Small intestine (tissue), 7 donors: ENCODE measurements around the gene PDE10A. TPM values are rescaled to one million over a fixed set of nuclear protein-coding genes. Genes with fewer than 3 reads are reported as not detected.

ENCODE experiments used
- DNase-seq, 2 donors: peaks; one replicate each; pipeline versions ENCODE4 v3.0.0 to v3.0.0-alpha.2; 2013
- FAIRE-seq: peaks from 2 replicates; lab custom pipeline; 2012; peaks lifted over from hg19 to GRCh38; lab: Jason Lieb, UNC
- H3K27ac ChIP-seq, 3 donors: one replicate each; pipeline ENCODE4 v1.5.1; 2013; ENCODE audit warnings: low read length in 2 of 3, mild to moderate bottlenecking in 2 of 3, control low read depth in 1 of 3, inconsistent platforms in 1 of 3, low read depth in 1 of 3, moderate library complexity in 1 of 3
- H3K27me3 ChIP-seq, 3 donors: one replicate each; pipeline ENCODE4 v1.6.1; 2013; ENCODE audit warnings: low read length in 3 of 3, inconsistent platforms in 1 of 3; ENCODE audit not compliant: control insufficient read depth in 3 of 3, insufficient read depth in 3 of 3
- H3K36me3 ChIP-seq, 3 donors: one replicate each; pipeline ENCODE4 v1.6.1; 2013; ENCODE audit warnings: low read length in 3 of 3, inconsistent platforms in 1 of 3, low read depth in 1 of 3, mild to moderate bottlenecking in 1 of 3, moderate library complexity in 1 of 3; ENCODE audit not compliant: control insufficient read depth in 3 of 3, insufficient read depth in 2 of 3
- H3K4me1 ChIP-seq, 3 donors: one replicate each; pipeline ENCODE4 v1.6.1; 2013; ENCODE audit warnings: low read length in 2 of 3, inconsistent platforms in 1 of 3, low read depth in 1 of 3, mild to moderate bottlenecking in 1 of 3, moderate library complexity in 1 of 3; ENCODE audit not compliant: control insufficient read depth in 3 of 3, insufficient read depth in 2 of 3
- H3K4me3 ChIP-seq, 3 donors: one replicate each; pipeline ENCODE4 v1.5.1; 2013; ENCODE audit warnings: low read length in 3 of 3, control low read depth in 1 of 3, inconsistent platforms in 1 of 3, low read depth in 1 of 3, mild to moderate bottlenecking in 1 of 3, moderate library complexity in 1 of 3
- H3K9me3 ChIP-seq, 2 donors: one replicate each; pipeline ENCODE4 v1.6.1; 2013; ENCODE audit warnings: low read depth in 1 of 2, low read length in 1 of 2; ENCODE audit not compliant: control insufficient read depth in 2 of 2, insufficient read depth in 1 of 2
- WGBS, 3 donors: extraction: QIAGEN DNeasy Blood & Tissue Kit; methylation state at CpG; one replicate each; pipeline ENCODE4 v1.1.7; 2013; 5-methylcytosine and 5-hydroxymethylcytosine counted together
- polyA plus RNA-seq, 4 donors: library from polyadenylated mRNA; stranded (reverse) in 3 of 4; unstranded in 1 of 4; fragments of 200-250 nt in 3 of 4; fragments of 120-200 nt in 1 of 4; gene quantifications; one replicate each; pipeline versions ENCODE4 v1.2.1 to v1.2.3, GENCODE V29; 2013
- donor health status: healthy with polysubstance abuse.
- donor health status: control.
- donor health status: control.
- donor health status: Bipolar disorder and iron deficiency.
- donor health status: healthy.

Gene PDE10A
- polyA plus RNA-seq, 4 donors, result 0.22 to 2.0 (median 0.90) TPM

GRCh38 chr6:165401092-165401491 lies 261.9 kb downstream of the PDE10A start:
- Histone ChIP-seq H3K36me3 (no peaks in the 10 kb centered on the region), H3K4me1 (no peaks in the 10 kb centered on the region), H3K9me3 (no peaks in the 10 kb centered on the region), H3K27ac (no peak overlapping the region), H3K4me3 (no peak overlapping the region), H3K27me3 (no peaks in the 10 kb centered on the region)
- DNase-seq, result no peak
- FAIRE-seq, result no peak
- 62 to 69% (median 65%) methylated on average over 2 of the region's 2 CpGs for WGBS, 3 donors

- no peak for FAIRE-seq
Measured at GRCh38 chr6:165390475-165390874, 272.6 kb downstream of the PDE10A start.

GRCh38 chr6:165389534-165389933 lies 273.5 kb downstream of the PDE10A start:
- no peak overlapping the region for H3K27ac ChIP-seq
- WGBS, 3 donors, result 50 to 83% (median 53%) methylated on average over 3 of the region's 3 CpGs
- no peaks in the 10 kb centered on the region for H3K27me3 ChIP-seq
- H3K36me3 ChIP-seq, result no peaks in the 10 kb centered on the region
- DNase-seq, result no peak
- H3K9me3 ChIP-seq, result no peaks in the 10 kb centered on the region
- FAIRE-seq, result no peak
- H3K4me1 ChIP-seq, result no peaks in the 10 kb centered on the region
- H3K4me3 ChIP-seq, result no peak overlapping the region

More at GRCh38 chr6:165390475-165390874, 272.6 kb downstream of the PDE10A start:
- no peak for DNase-seq
- no peaks in the 10 kb centered on the region for H3K9me3 ChIP-seq
- WGBS, 3 donors, result 86 to 90% (median 88%) methylated on average over 6 of the region's 6 CpGs
- H3K4me3 ChIP-seq, result no peak overlapping the region
- no peak overlapping the region for H3K27ac ChIP-seq
- no peaks in the 10 kb centered on the region for H3K4me1 ChIP-seq
- H3K27me3 ChIP-seq, result no peaks in the 10 kb centered on the region
- H3K36me3 ChIP-seq, result no peaks in the 10 kb centered on the region

GRCh38 chr6:165383323-165383722 lies 279.7 kb downstream of the PDE10A start:
- FAIRE-seq (no peak), DNase-seq (no peak)
- Histone ChIP-seq H3K27me3 (no peaks in the 10 kb centered on the region), H3K27ac (no peak overlapping the region), H3K4me1 (no peaks in the 10 kb centered on the region), H3K9me3 (no peaks in the 10 kb centered on the region), H3K4me3 (no peak overlapping the region), H3K36me3 (no peaks in the 10 kb centered on the region)
- WGBS, 3 donors, result 80 to 84% (median 84%) methylated on average over 3 of the region's 3 CpGs

GRCh38 chr6:165376100-165376499 lies 286.9 kb downstream of the PDE10A start:
- no peaks in the 10 kb centered on the region for H3K9me3 ChIP-seq
- H3K27ac ChIP-seq, result no peak overlapping the region
- DNase-seq (no peak), FAIRE-seq (no peak)
- no peaks in the 10 kb centered on the region for H3K36me3 ChIP-seq
- no peak overlapping the region for H3K4me3 ChIP-seq
- WGBS, 3 donors, result 93 to 100% (median 93%) methylated on average over 1 of the region's 1 CpG
- H3K4me1 ChIP-seq, result no peaks in the 10 kb centered on the region
- H3K27me3 ChIP-seq, result no peaks in the 10 kb centered on the region

- FAIRE-seq, result no peak
- DNase-seq, result no peak
- WGBS, 3 donors, result 71 to 88% (median 83%) methylated on average over 1 of the region's 1 CpG
- H3K9me3 ChIP-seq, result peaks cover 0 to 8% of the 10 kb centered on the region in 2 donors
- H3K4me3 ChIP-seq, result no peak overlapping the region
- H3K36me3 ChIP-seq, result no peaks in the 10 kb centered on the region
- H3K4me1 ChIP-seq, result no peaks in the 10 kb centered on the region
- H3K27me3 ChIP-seq, result no peaks in the 10 kb centered on the region
- no peak overlapping the region for H3K27ac ChIP-seq
Measured at GRCh38 chr6:165365371-165365770, 297.7 kb downstream of the PDE10A start.

- Histone ChIP-seq H3K27ac (no peak overlapping the region), H3K4me3 (no peak overlapping the region), H3K9me3 (peaks cover 0 to 11% of the 10 kb centered on the region in 2 donors), H3K27me3 (no peaks in the 10 kb centered on the region), H3K36me3 (no peaks in the 10 kb centered on the region), H3K4me1 (no peaks in the 10 kb centered on the region)
- FAIRE-seq (no peak), DNase-seq (no peak)
- WGBS, 3 donors, result 71 to 76% (median 72%) methylated on average over 4 of the region's 4 CpGs
Measured at GRCh38 chr6:165345700-165346099, 317.3 kb downstream of the PDE10A start.

- Histone ChIP-seq H3K27ac (no peak overlapping the region), H3K9me3 (peaks cover 0 to 2% of the 10 kb centered on the region in 2 donors), H3K4me1 (no peaks in the 10 kb centered on the region), H3K27me3 (no peaks in the 10 kb centered on the region), H3K4me3 (no peak overlapping the region), H3K36me3 (no peaks in the 10 kb centered on the region)
- 79 to 85% (median 82%) methylated on average over 5 of the region's 5 CpGs for WGBS, 3 donors
- no peak for FAIRE-seq
- DNase-seq, result no peak
Measured at GRCh38 chr6:165340532-165340931, 322.5 kb downstream of the PDE10A start.

GRCh38 chr6:165325609-165326008 lies 337.4 kb downstream of the PDE10A start:
- DNase-seq (no peak), FAIRE-seq (no peak)
- Histone ChIP-seq H3K4me3 (no peak overlapping the region), H3K27me3 (no peaks in the 10 kb centered on the region), H3K27ac (no peak overlapping the region), H3K36me3 (no peaks in the 10 kb centered on the region), H3K4me1 (no peaks in the 10 kb centered on the region), H3K9me3 (peaks cover 0 to 26% of the 10 kb centered on the region in 2 donors)
- WGBS, 3 donors, result 81 to 90% (median 88%) methylated on average over 7 of the region's 7 CpGs
